Brain microvascular endothelial cell (primary cell): ENCODE measurements around the gene CRY2.

Source experiments
- DNase-seq: peaks from one replicate; pipeline ENCODE4 v3.0.0-alpha.2; 2020
- H3K27ac ChIP-seq: fragments of 250-450 bp; sonication (Bioruptor Pico); 2 replicates; pipeline ENCODE4 v1.5.1; 2020; ENCODE audit warnings: mild to moderate bottlenecking, moderate library complexity
- H3K27me3 ChIP-seq: fragments of 250-450 bp; sonication (Bioruptor Pico); replicated peaks from 2 replicates; pipeline ENCODE4 v1.5.1; 2020; ENCODE audit warnings: mild to moderate bottlenecking
- H3K36me3 ChIP-seq: fragments of 250-450 bp; sonication (Bioruptor Pico); replicated peaks from 2 replicates; pipeline ENCODE4 v1.5.1; 2020; ENCODE audit warnings: mild to moderate bottlenecking
- H3K4me3 ChIP-seq: 2 replicates; pipeline ENCODE4 v1.5.1; 2011; ENCODE audit warnings: low read depth, mild to moderate bottlenecking, control low read depth, low read length, moderate library complexity
- CTCF ChIP-seq: IDR thresholded peaks from 2 replicates; pipeline ENCODE4 v1.5.1; 2011; ENCODE audit warnings: low read depth, mild to moderate bottlenecking, moderate library complexity, low read length, control low read depth, inconsistent platforms; ENCODE audit errors: missing control alignments
- in situ Hi-C: cut with HindIII; loops from 2 replicates; pipeline ENCODE4 v1.10.0; 2017; ENCODE audit warnings: low sequenced_read_pairs, low pct_ligation_motif_present

Gene CRY2

GRCh38 chr11:45860764-45861510, 13.7 kb downstream of the CRY2 start:
- no peak for DNase-seq
- in situ Hi-C loops: no loop called here
- Histone ChIP-seq H3K27me3 (no peaks in the 10 kb centered on the region), H3K36me3 (peaks cover 24% of the 10 kb centered on the region), H3K27ac (no peak overlapping the region), H3K4me3 (no peak overlapping the region)
- TF ChIP-seq CTCF: no peak

GRCh38 chr11:45864041-45864440, 16.8 kb downstream of the CRY2 start:
- in situ Hi-C loops: no loop called here
- no peak for DNase-seq
- Histone ChIP-seq H3K27me3 (no peaks in the 10 kb centered on the region), H3K27ac (no peak overlapping the region), H3K36me3 (peaks cover 28% of the 10 kb centered on the region), H3K4me3 (no peak overlapping the region)
- TF ChIP-seq CTCF: no peak

- no peak overlapping the region for H3K27ac ChIP-seq
- no peaks in the 10 kb centered on the region for H3K27me3 ChIP-seq
- in situ Hi-C loops: no loop called here
- no peak overlapping the region for H3K4me3 ChIP-seq
- DNase-seq: no peak
- peaks cover 43% of the 10 kb centered on the region for H3K36me3 ChIP-seq
- TF ChIP-seq CTCF: no peak
Observed at GRCh38 chr11:45869551-45869950, 22.3 kb downstream of the CRY2 start.

- Histone ChIP-seq H3K27me3 (no peaks in the 10 kb centered on the region), H3K27ac (no peak overlapping the region), H3K36me3 (peaks cover 45% of the 10 kb centered on the region), H3K4me3 (no peak overlapping the region)
- in situ Hi-C loops: no loop called here
- no peak for TF ChIP-seq CTCF
- no peak for DNase-seq
Observed at GRCh38 chr11:45870706-45871105, 23.4 kb downstream of the CRY2 start.

GRCh38 chr11:45871638-45872037, 24.4 kb downstream of the CRY2 start:
- no peak overlapping the region for H3K4me3 ChIP-seq
- TF ChIP-seq CTCF: no peak
- DNase-seq: no peak
- H3K36me3 ChIP-seq: peaks cover 45% of the 10 kb centered on the region
- in situ Hi-C loops: no loop called here
- H3K27me3 ChIP-seq: no peaks in the 10 kb centered on the region
- no peak overlapping the region for H3K27ac ChIP-seq

- Histone ChIP-seq H3K4me3 (no peak overlapping the region), H3K27me3 (no peaks in the 10 kb centered on the region), H3K27ac (peak overlapping the region; percentile 46), H3K36me3 (peaks cover 38% of the 10 kb centered on the region)
- TF ChIP-seq CTCF: peak; percentile 92
- DNase-seq: peak; percentile 82
- in situ Hi-C loops: no loop called here
Observed at GRCh38 chr11:45872651-45873356, 25.5 kb downstream of the CRY2 start.
